Ammon's horn (tissue), 1 donor: ENCODE measurements around the gene MED8.

Experiments used
- DNase-seq: peaks from one replicate; pipeline ENCODE4 v3.0.0-alpha.2; 2016; ENCODE audit warnings: low spot score

Gene MED8

GRCh38 chr1:43334453-43335205 lies 55.0 kb downstream of the MED8 start:
- DNase-seq: no peak
